Fibroblast of lung (primary cell): ENCODE data around the gene FRMD6. TPM values are rescaled to one million over a fixed set of nuclear protein-coding genes. Genes with fewer than 3 reads are reported as not detected.

Source experiments
- DNase-seq, 2 donors: peaks; one replicate each; pipeline versions ENCODE4 v3.0.0 to v3.0.0-alpha.2; 2010; ENCODE audit warnings: low read depth in 2 of 2
- H2AFZ ChIP-seq: 2 replicates; pipeline ENCODE4 v1.5.1; 2012; ENCODE audit warnings: low read length, control low read depth, inconsistent platforms
- H3K27ac ChIP-seq: 2 replicates; pipeline ENCODE4 v1.5.1; 2011; ENCODE audit warnings: low read length, control low read depth; ENCODE audit not compliant: insufficient read depth
- H3K27me3 ChIP-seq: 2 replicates; pipeline ENCODE4 v1.5.1; 2011; ENCODE audit warnings: mild to moderate bottlenecking, low read length; ENCODE audit not compliant: control insufficient read depth, insufficient read depth
- H3K36me3 ChIP-seq: 2 replicates; pipeline ENCODE4 v1.5.1; 2011; ENCODE audit warnings: low read length; ENCODE audit not compliant: control insufficient read depth, insufficient read depth
- H3K4me1 ChIP-seq: 2 replicates; pipeline ENCODE4 v1.5.1; 2011; ENCODE audit warnings: low read length; ENCODE audit not compliant: control insufficient read depth, insufficient read depth; ENCODE audit errors: extremely low read depth
- H3K4me2 ChIP-seq: 2 replicates; pipeline ENCODE4 v1.5.1; 2011; ENCODE audit warnings: low read length, control low read depth; ENCODE audit not compliant: insufficient read depth; ENCODE audit errors: extremely low read depth
- H3K4me3 ChIP-seq, 4 experiments: fragments of 200-600 bp in 1 of 4; sonication (generic) in 1 of 4; replicated peaks in 1 of 4; 2 replicates each; pipeline ENCODE4 v1.5.1; 2011 to 2016; ENCODE audit warnings: low read length in 4 of 4, low read depth in 3 of 4, mild to moderate bottlenecking in 3 of 4, control low read depth in 2 of 4, inconsistent platforms in 1 of 4, mixed read lengths in 1 of 4; ENCODE audit not compliant: insufficient read depth in 1 of 4; ENCODE audit errors: control extremely low read depth in 1 of 4
- H3K79me2 ChIP-seq: 2 replicates; pipeline ENCODE4 v1.5.1; 2012; ENCODE audit warnings: mild to moderate bottlenecking, low read length, inconsistent platforms; ENCODE audit not compliant: control insufficient read depth, insufficient read depth
- H3K9ac ChIP-seq: 2 replicates; pipeline ENCODE4 v1.5.1; 2011; ENCODE audit warnings: mild to moderate bottlenecking, low read length, control low read depth; ENCODE audit not compliant: insufficient read depth
- H3K9me3 ChIP-seq: 2 replicates; pipeline ENCODE4 v1.5.1; 2012; ENCODE audit warnings: low read depth, low read length; ENCODE audit not compliant: control insufficient read depth, insufficient read depth
- H4K20me1 ChIP-seq: 2 replicates; pipeline ENCODE4 v1.5.1; 2011; ENCODE audit warnings: low read length; ENCODE audit not compliant: control insufficient read depth, insufficient read depth; ENCODE audit errors: extremely low read depth
- CTCF ChIP-seq, 2 donors: IDR thresholded peaks in 1 of 2; conservative IDR thresholded peaks in 1 of 2; 1 replicate in 1 of 2; 2 replicates in 1 of 2; pipeline ENCODE4 v1.5.1; 2011 to 2012; ENCODE audit warnings: low read length in 2 of 2, control low read depth in 1 of 2, inconsistent platforms in 1 of 2, low read depth in 1 of 2, mild to moderate bottlenecking in 1 of 2
- EZH2 ChIP-seq: IDR thresholded peaks from 2 replicates; pipeline ENCODE4 v1.5.1; 2012; ENCODE audit warnings: low read length, control low read depth, mild to moderate bottlenecking; ENCODE audit errors: missing control alignments
- polyA plus RNA-seq, 2 donors: library from polyadenylated mRNA; depleted of rRNA in 1 of 2; stranded (reverse) in 1 of 2; unstranded in 1 of 2; fragments of >200 nt; gene quantifications; 2 replicates each; pipeline ENCODE4 v1.2.1, GENCODE V29; 2011 to 2012; ENCODE audit warnings: missing spikeins in 1 of 2
- total RNA-seq: library from RNA; depleted of rRNA; stranded (reverse); fragments of >200 nt; gene quantifications from 2 replicates; pipeline ENCODE4 v1.2.1, GENCODE V29; 2014

FRMD6 gene
- total and polyA plus RNA-seq, 2 donors (not counting 1 experiment from before 2014, with no cell fraction given) = 200 to 222 TPM

GRCh38 chr14:51658441-51659173 lies 6.9 kb downstream of the FRMD6 start:
- no peak for DNase-seq
- H4K20me1 ChIP-seq = peaks cover 1% of the 10 kb centered on the region
- no peak for TF ChIP-seq EZH2
- TF ChIP-seq CTCF (conservative IDR thresholded peaks at IDR 0.05 in 1 of 2, IDR thresholded peaks at IDR 0.05 in 1 of 2; ENCODE audit: low read depth in 1 of 2, low read length in 2 of 2) = no peak
- no peaks in the 10 kb centered on the region for H3K9me3 ChIP-seq
- peaks cover 3% of the 10 kb centered on the region for H3K36me3 ChIP-seq
- H3K4me2 ChIP-seq = peak overlapping the region; percentile 25
- H3K9ac ChIP-seq = no peak overlapping the region
- H3K4me1 ChIP-seq = peaks cover 11% of the 10 kb centered on the region
- H3K4me3 ChIP-seq = peak overlapping the region in 1 of 4 experiments; percentile 28
- H3K27me3 ChIP-seq = no peaks in the 10 kb centered on the region
- no peak overlapping the region for H2AFZ ChIP-seq
- H3K79me2 ChIP-seq = peaks cover 100% of the 10 kb centered on the region
- H3K27ac ChIP-seq = no peak overlapping the region

- H3K79me2 ChIP-seq = peaks cover 100% of the 10 kb centered on the region
- peak overlapping the region; percentile 36 for H3K4me2 ChIP-seq
- H3K27me3 ChIP-seq = no peaks in the 10 kb centered on the region
- peaks cover 11% of the 10 kb centered on the region for H3K4me1 ChIP-seq
- H3K27ac ChIP-seq = no peak overlapping the region
- H2AFZ ChIP-seq = no peak overlapping the region
- H3K4me3 ChIP-seq = no peak overlapping the region
- H3K9ac ChIP-seq = no peak overlapping the region
- peaks cover 1% of the 10 kb centered on the region for H4K20me1 ChIP-seq
- TF ChIP-seq EZH2 (no peak), CTCF (conservative IDR thresholded peaks at IDR 0.05 in 1 of 2, IDR thresholded peaks at IDR 0.05 in 1 of 2; ENCODE audit: low read depth in 1 of 2, low read length in 2 of 2) (no peak)
- no peak for DNase-seq
- peaks cover 3% of the 10 kb centered on the region for H3K36me3 ChIP-seq
- H3K9me3 ChIP-seq = no peaks in the 10 kb centered on the region
These were observed 9.0 kb downstream of the FRMD6 start for GRCh38 chr14:51660741-51661140.

GRCh38 chr14:51661504-51661903 lies 9.8 kb downstream of the FRMD6 start:
- H4K20me1 ChIP-seq = peaks cover 1% of the 10 kb centered on the region
- H3K4me2 ChIP-seq = no peak overlapping the region
- H3K4me1 ChIP-seq = peaks cover 11% of the 10 kb centered on the region
- H2AFZ ChIP-seq = no peak overlapping the region
- H3K79me2 ChIP-seq = peaks cover 100% of the 10 kb centered on the region
- H3K9ac ChIP-seq = no peak overlapping the region
- no peak for TF ChIP-seq CTCF (conservative IDR thresholded peaks at IDR 0.05 in 1 of 2, IDR thresholded peaks at IDR 0.05 in 1 of 2; ENCODE audit: low read depth in 1 of 2, low read length in 2 of 2)
- TF ChIP-seq EZH2 = no peak
- no peaks in the 10 kb centered on the region for H3K9me3 ChIP-seq
- no peak overlapping the region for H3K27ac ChIP-seq
- no peak overlapping the region for H3K4me3 ChIP-seq
- DNase-seq = no peak
- no peaks in the 10 kb centered on the region for H3K27me3 ChIP-seq
- peaks cover 3% of the 10 kb centered on the region for H3K36me3 ChIP-seq
